Measurements from ENCODE around the gene C4orf17.

The C4orf17 gene

GRCh38 chr4:99536848-99537247, 26.0 kb downstream of the C4orf17 start:
- DNase-seq (ENCODE audit: low read depth, low spot score): no peak

GRCh38 chr4:99537674-99538073, 26.9 kb downstream of the C4orf17 start:
- DNase-seq (ENCODE audit: low read depth, low spot score): no peak

GRCh38 chr4:99540277-99540939, 29.6 kb downstream of the C4orf17 start:
- no peak for DNase-seq (ENCODE audit: low read depth, low spot score)

GRCh38 chr4:99552872-99553271, 42.1 kb downstream of the C4orf17 start:
- DNase-seq (ENCODE audit: low read depth, low spot score): no peak

GRCh38 chr4:99563310-99564186, 52.7 kb downstream of the C4orf17 start, which contains the start of gene TRMT10A:
Gene TRMT10A (minus strand): TSS chr4:99564039. CDS start chr4:99559338, 4,701 bp downstream.
- DNase-seq (ENCODE audit: low read depth, low spot score): peak; percentile 91

GRCh38 chr4:99564921-99565320, 54.1 kb downstream of the C4orf17 start:
- no peak for DNase-seq (ENCODE audit: low read depth, low spot score)

- DNase-seq (ENCODE audit: low read depth, low spot score): no peak
Observed at GRCh38 chr4:99571883-99572282, 61.1 kb downstream of the C4orf17 start.

GRCh38 chr4:99572527-99573240, 61.9 kb downstream of the C4orf17 start:
- no peak for DNase-seq (ENCODE audit: low read depth, low spot score)

- DNase-seq (ENCODE audit: low read depth, low spot score): no peak
Observed at GRCh38 chr4:99573735-99574368, 63.0 kb downstream of the C4orf17 start.

GRCh38 chr4:99574530-99575324, 63.9 kb downstream of the C4orf17 start, which contains the start of gene MTTP:
Gene MTTP (plus strand): TSS chr4:99574824. CDS start chr4:99574910, 86 bp downstream.
- no peak for DNase-seq (ENCODE audit: low read depth, low spot score)

GRCh38 chr4:99578714-99579113, 67.9 kb downstream of the C4orf17 start:
- DNase-seq (ENCODE audit: low read depth, low spot score): no peak

GRCh38 chr4:99585516-99585915, 74.7 kb downstream of the C4orf17 start:
- no peak for DNase-seq (ENCODE audit: low read depth, low spot score)

- DNase-seq (ENCODE audit: low read depth, low spot score): no peak
Observed at GRCh38 chr4:99586322-99586721, 75.5 kb downstream of the C4orf17 start.

- no peak for DNase-seq (ENCODE audit: low read depth, low spot score)
Observed at GRCh38 chr4:99586797-99587196, 76.0 kb downstream of the C4orf17 start.

- no peak for DNase-seq (ENCODE audit: low read depth, low spot score)
Observed at GRCh38 chr4:99587309-99587708, 76.5 kb downstream of the C4orf17 start.

GRCh38 chr4:99587803-99588202, 77.0 kb downstream of the C4orf17 start:
- no peak for DNase-seq (ENCODE audit: low read depth, low spot score)

GRCh38 chr4:99591757-99592156, 80.9 kb downstream of the C4orf17 start:
- no peak for DNase-seq (ENCODE audit: low read depth, low spot score)
